Sigmoid colon (tissue), 7 donors: ENCODE measurements around the gene NPHP4. TPM values are rescaled to one million over a fixed set of nuclear protein-coding genes. Genes with fewer than 3 reads are reported as not detected.

Source experiments
- DNase-seq: peaks from one replicate; pipeline ENCODE4 v3.0.0-alpha.2; 2019
- H3K27ac ChIP-seq, 4 donors: fragments of 200-600 bp; sonication (generic); one replicate each; pipeline ENCODE4 v1.5.1; 2016 to 2019; ENCODE audit warnings: mild to moderate bottlenecking in 1 of 4
- H3K27me3 ChIP-seq, 3 donors: fragments of 200-600 bp; sonication (generic); one replicate each; pipeline ENCODE4 v1.5.1; 2019; ENCODE audit warnings: mild to moderate bottlenecking in 1 of 3
- H3K36me3 ChIP-seq, 4 donors: fragments of 200-600 bp; sonication (generic); one replicate each; pipeline ENCODE4 v1.5.1; 2016 to 2019
- H3K4me1 ChIP-seq, 4 donors: fragments of 200-600 bp; sonication (generic); one replicate each; pipeline ENCODE4 v1.5.1; 2017 to 2019
- H3K4me3 ChIP-seq, 4 donors: fragments of 200-600 bp; sonication (generic); one replicate each; pipeline ENCODE4 v1.5.1; 2017 to 2019; ENCODE audit warnings: mild to moderate bottlenecking in 2 of 4, moderate library complexity in 1 of 4
- H3K9me3 ChIP-seq, 4 donors: fragments of 200-600 bp in 3 of 4; sonication (generic) in 3 of 4; one replicate each; pipeline versions ENCODE4 v1.5.1 to v1.6.1; 2013 to 2019
- CTCF ChIP-seq, 4 experiments: fragments of 450-650 bp in 3 of 4; fragments of 200-600 bp in 1 of 4; IDR thresholded peaks; one replicate each; pipeline ENCODE4 v1.5.1; 2016 to 2019; ENCODE audit warnings: antibody characterized with exemption in 4 of 4, mild to moderate bottlenecking in 3 of 4, moderate library complexity in 2 of 4
- EP300 ChIP-seq, 4 donors: sonication (generic); formaldehyde crosslinking; IDR thresholded peaks; one replicate each; pipeline ENCODE4 v1.6.1; 2017; ENCODE audit warnings: antibody characterized with exemption in 4 of 4
- POLR2A ChIP-seq, 2 donors: fragments of 450-650 bp; IDR thresholded peaks; one replicate each; pipeline ENCODE4 v1.6.1; 2016; ENCODE audit warnings: antibody characterized with exemption in 2 of 2, mild to moderate bottlenecking in 2 of 2, moderate library complexity in 2 of 2
- POLR2AphosphoS5 ChIP-seq, 4 donors: sonication (generic); formaldehyde crosslinking; IDR thresholded peaks; one replicate each; pipeline ENCODE4 v1.6.1; 2017; ENCODE audit warnings: antibody characterized with exemption in 4 of 4
- WGBS, 2 donors: extraction: QIAGEN DNeasy Blood & Tissue Kit; methylation state at CpG; one replicate each; pipeline ENCODE4 v1.1.7; 2013; 5-methylcytosine and 5-hydroxymethylcytosine counted together
- intact Hi-C: fragments of 100-400 bp; cut with DNase I; formaldehyde crosslinking; loops from one replicate; pipeline ENCODE4 v1.15.1; 2023
- polyA plus RNA-seq, 3 donors: library from polyadenylated mRNA; stranded (reverse); fragments of 200-250 nt; gene quantifications; one replicate each; pipeline ENCODE4 v1.2.3, GENCODE V29; 2013
- total RNA-seq, 4 donors: library from RNA; depleted of rRNA; stranded (reverse); fragments of >200 nt; gene quantifications; one replicate each; pipeline ENCODE4 v1.1.0, GENCODE V29; 2016
- donor health status: healthy with polysubstance abuse.
- donor health status: Bipolar disorder and iron deficiency.
- donor health status: healthy.

Gene NPHP4
- total and polyA plus RNA-seq, 7 donors: 0.60 to 12.2 (median 5.7) TPM

- DNase-seq: no peak
- Histone ChIP-seq H3K36me3 (peaks cover 0 to 27% (median 8%) of the 10 kb centered on the region in 4 donors), H3K27me3 (no peaks in the 10 kb centered on the region), H3K9me3 (no peaks in the 10 kb centered on the region), H3K27ac (no peak overlapping the region), H3K4me3 (no peak overlapping the region), H3K4me1 (no peaks in the 10 kb centered on the region)
- intact Hi-C loops: no loop called here
- TF ChIP-seq EP300 (IDR thresholded peaks at IDR 0.05) (no peak), POLR2AphosphoS5 (IDR thresholded peaks at IDR 0.05) (no peak), CTCF (IDR thresholded peaks at IDR 0.05) (no peak), POLR2A (IDR thresholded peaks at IDR 0.05) (no peak)
- 95 to 96% methylated on average over 11 of the region's 11 CpGs for WGBS, 2 donors
Measured at GRCh38 chr1:5907386-5907785, 84.8 kb downstream of the NPHP4 start.

GRCh38 chr1:5906966-5907365, 85.3 kb downstream of the NPHP4 start:
- WGBS, 2 donors: 93 to 97% methylated on average over 12 of the region's 12 CpGs
- Histone ChIP-seq H3K36me3 (peaks cover 0 to 27% (median 8%) of the 10 kb centered on the region in 4 donors), H3K27ac (no peak overlapping the region), H3K4me3 (no peak overlapping the region), H3K27me3 (no peaks in the 10 kb centered on the region), H3K9me3 (no peaks in the 10 kb centered on the region), H3K4me1 (no peaks in the 10 kb centered on the region)
- no peak for TF ChIP-seq EP300 (IDR thresholded peaks at IDR 0.05)
- TF ChIP-seq POLR2AphosphoS5 (IDR thresholded peaks at IDR 0.05): no peak
- TF ChIP-seq CTCF (IDR thresholded peaks at IDR 0.05): no peak
- TF ChIP-seq POLR2A (IDR thresholded peaks at IDR 0.05): no peak
- intact Hi-C loops: no loop called here
- no peak for DNase-seq

GRCh38 chr1:5906116-5906515, 86.1 kb downstream of the NPHP4 start:
- Histone ChIP-seq H3K27me3 (no peaks in the 10 kb centered on the region), H3K36me3 (peaks cover 0 to 28% (median 8%) of the 10 kb centered on the region in 4 donors), H3K9me3 (no peaks in the 10 kb centered on the region), H3K4me1 (no peaks in the 10 kb centered on the region), H3K4me3 (no peak overlapping the region), H3K27ac (no peak overlapping the region)
- intact Hi-C loops: no loop called here
- no peak for TF ChIP-seq POLR2AphosphoS5 (IDR thresholded peaks at IDR 0.05)
- 92 to 94% methylated on average over 6 of the region's 6 CpGs for WGBS, 2 donors
- DNase-seq: no peak

GRCh38 chr1:5905436-5905835, 86.8 kb downstream of the NPHP4 start:
- 92 to 96% methylated on average over 12 of the region's 12 CpGs for WGBS, 2 donors
- Histone ChIP-seq H3K4me3 (no peak overlapping the region), H3K36me3 (peaks cover 0 to 35% (median 8%) of the 10 kb centered on the region in 4 donors), H3K4me1 (no peaks in the 10 kb centered on the region), H3K27me3 (no peaks in the 10 kb centered on the region), H3K27ac (no peak overlapping the region), H3K9me3 (no peaks in the 10 kb centered on the region)
- TF ChIP-seq POLR2AphosphoS5 (IDR thresholded peaks at IDR 0.05): no peak
- TF ChIP-seq POLR2A (IDR thresholded peaks at IDR 0.05): no peak
- no peak for TF ChIP-seq CTCF (IDR thresholded peaks at IDR 0.05)
- TF ChIP-seq EP300 (IDR thresholded peaks at IDR 0.05): no peak
- intact Hi-C loops: no loop called here
- DNase-seq: no peak

GRCh38 chr1:5904551-5904950, 87.7 kb downstream of the NPHP4 start:
- 94 to 95% methylated on average over 12 of the region's 12 CpGs for WGBS, 2 donors
- DNase-seq: no peak
- no peaks in the 10 kb centered on the region for H3K9me3 ChIP-seq

More at GRCh38 chr1:5904551-5904950, 87.7 kb downstream of the NPHP4 start:
- Histone ChIP-seq H3K27ac (no peak overlapping the region), H3K36me3 (peaks cover 0 to 39% (median 8%) of the 10 kb centered on the region in 4 donors), H3K27me3 (no peaks in the 10 kb centered on the region), H3K4me3 (no peak overlapping the region), H3K4me1 (no peaks in the 10 kb centered on the region)
- intact Hi-C loops: no loop called here
- TF ChIP-seq EP300 (IDR thresholded peaks at IDR 0.05) (no peak), CTCF (IDR thresholded peaks at IDR 0.05) (no peak), POLR2AphosphoS5 (IDR thresholded peaks at IDR 0.05) (no peak), POLR2A (IDR thresholded peaks at IDR 0.05) (no peak)
